GM12892 (cell line): ENCODE measurements around the gene KIF18B.

Source experiments
- POLR2A ChIP-seq: IDR thresholded peaks from 2 replicates; pipeline ENCODE4 v1.6.1; 2011; ENCODE audit warnings: low read depth, low read length, control low read depth
- POLR2AphosphoS5 ChIP-seq: IDR thresholded peaks from 2 replicates; pipeline ENCODE4 v1.6.1; 2011; ENCODE audit warnings: low read depth, low read length, control low read depth
- TAF1 ChIP-seq: IDR thresholded peaks from 2 replicates; pipeline ENCODE4 v1.6.1; 2011; ENCODE audit warnings: low read depth, mild to moderate bottlenecking, control low read depth, low read length, borderline replicate concordance

DNA sequence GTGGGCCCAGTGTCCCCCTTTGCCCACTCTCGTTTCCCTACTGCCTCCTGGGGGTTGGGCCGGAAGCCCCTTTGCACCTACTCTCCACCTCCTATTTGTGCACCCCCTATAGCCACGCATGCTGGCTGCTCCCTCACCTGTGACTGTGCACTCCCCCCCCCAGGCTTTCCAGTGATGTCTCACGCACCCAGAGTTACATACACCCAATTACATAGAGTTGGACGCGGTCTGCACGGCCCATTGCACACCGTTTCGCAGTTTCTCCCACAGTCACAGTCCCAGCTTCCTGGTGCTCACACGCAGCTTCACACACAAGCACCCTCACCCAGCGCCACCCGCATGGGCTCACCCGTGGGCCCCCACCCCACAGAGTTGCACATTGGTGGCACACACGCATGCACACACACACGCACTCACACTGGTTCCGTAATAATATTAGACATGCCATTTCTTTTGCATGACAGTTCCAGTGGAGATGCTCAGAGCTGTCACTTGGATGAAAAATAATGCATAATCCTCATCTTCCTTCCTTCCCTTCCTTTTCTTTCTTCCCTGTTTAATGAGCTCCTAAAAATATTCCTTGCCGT is 42.1 kb upstream of the KIF18B start:
- TF ChIP-seq POLR2AphosphoS5, result no peak
- no peak for TF ChIP-seq POLR2A
- TF ChIP-seq TAF1, result no peak
